NCI-H2081 treated with DMSO at 0.1 percent for 48 hours (cell line): ENCODE results near the gene ARID5B.

Experiments used
- DNase-seq: peaks from one replicate; lab custom pipeline; 2025; lab: John Stamatoyannopoulos, UW

Gene ARID5B

DNA sequence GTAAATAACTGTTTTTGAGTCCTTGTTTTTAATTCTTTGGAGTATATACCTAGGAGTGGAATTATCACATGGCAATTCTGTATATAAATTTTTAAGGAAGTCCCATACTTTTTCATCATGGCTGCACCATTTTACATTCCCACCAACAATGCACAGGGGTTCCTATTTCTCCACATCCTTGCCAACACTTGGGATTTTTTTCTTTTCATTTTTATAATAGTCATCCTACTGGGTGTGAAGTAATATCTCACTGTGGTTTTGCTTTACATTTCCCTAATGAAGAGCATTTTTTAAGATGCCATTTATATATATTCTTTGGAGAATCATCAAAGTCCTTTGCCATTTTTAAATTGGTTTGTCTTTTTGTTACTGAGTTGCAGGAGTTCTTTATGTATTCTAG is 89.7 kb downstream of the ARID5B start:
- no peak for DNase-seq

DNA sequence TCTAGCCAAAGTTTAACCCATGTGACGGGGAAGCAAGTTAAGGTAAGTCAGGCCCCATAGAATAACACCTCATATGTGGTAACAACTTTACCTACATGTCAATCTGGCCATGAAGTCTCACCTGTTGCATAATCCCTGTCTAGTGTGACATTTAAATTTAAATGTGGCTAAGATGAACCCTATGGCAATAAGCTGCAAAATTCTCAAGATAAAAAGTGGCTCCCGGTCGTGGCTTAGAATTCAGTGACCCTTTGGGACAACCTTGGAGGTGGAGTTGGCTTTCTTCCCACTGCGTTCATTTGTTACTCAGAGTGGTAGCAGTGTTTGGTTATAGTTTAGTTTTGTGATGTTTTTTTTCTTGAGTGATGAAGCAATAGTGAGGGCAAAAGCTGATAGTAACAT is 90.6 kb downstream of the ARID5B start:
- no peak for DNase-seq

DNA sequence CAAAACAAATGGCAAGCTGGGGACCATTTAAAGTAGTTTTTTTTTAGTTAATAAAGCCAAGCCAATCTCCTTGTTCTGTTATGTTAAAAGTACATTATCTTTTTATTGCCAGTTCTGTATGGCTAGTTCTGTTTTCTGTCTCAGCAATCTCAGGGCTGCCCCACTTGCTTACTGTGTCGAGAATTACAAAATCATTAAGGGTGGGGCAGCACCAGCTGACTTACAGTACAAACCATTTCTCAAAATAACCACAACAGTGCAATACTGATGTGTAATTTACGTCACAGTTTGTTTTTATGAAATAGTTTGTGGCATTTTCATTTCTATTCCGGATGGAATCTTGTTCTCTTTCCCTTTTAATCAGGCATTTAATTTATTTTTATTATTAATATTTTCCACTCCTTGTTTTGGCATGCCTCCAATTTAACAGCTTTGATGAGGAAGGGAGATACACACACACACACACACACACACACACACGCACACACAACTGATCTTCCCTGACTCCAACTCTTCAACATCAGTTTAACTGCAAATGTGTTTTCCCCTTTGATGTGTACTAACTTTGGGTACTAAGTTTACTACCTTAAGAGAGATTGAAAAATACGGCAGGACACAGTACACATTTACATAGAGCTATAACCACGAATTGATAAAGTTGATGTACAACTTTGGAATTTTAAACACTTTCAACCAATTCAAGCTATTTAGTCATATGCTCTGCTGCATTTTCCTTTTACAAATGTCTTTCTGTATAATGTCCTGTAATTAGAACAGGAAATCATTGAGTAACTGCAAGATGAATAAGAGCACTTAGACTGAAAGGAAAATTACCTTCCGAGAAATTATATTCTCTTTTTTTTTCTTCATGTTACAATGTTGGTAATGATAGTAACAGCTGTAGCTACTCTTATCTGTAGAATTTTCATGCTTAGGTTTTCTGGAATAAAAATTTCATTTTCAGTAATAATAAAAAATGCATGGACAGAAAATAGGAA is 91.5 kb downstream of the ARID5B start:
- DNase-seq = peak; percentile 8

DNA sequence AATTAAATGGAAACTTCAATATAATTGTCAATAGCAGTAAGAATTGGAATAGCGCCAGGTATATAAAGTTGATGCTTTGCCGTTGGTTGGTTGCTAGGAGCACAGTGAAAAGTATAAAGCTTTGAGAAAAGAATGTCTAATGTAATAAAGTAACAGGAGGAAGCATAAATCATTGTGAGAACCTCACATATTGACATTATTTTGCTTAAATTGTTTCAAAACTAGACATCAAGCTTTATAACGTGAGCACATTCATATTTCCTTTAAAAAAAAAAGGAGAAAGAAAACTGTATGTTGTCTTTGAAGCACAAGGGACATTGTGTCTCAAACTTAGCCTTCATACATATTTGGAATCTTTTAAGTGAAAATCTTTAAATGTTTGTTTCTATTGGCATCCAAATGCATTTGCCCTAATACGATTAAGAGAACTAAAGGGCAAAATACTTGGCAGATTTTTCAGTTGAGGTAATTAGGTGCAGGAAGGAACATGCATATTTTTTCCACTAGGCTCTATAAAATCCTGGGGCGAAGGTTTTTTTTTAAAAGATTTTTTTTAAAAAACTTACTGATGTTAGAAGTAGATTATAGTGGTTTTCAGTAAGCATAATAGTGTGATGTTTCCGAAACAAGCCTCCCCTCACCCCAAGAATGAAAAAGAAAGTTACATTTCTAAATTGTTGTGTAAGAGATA is 92.4 kb downstream of the ARID5B start:
- DNase-seq = no peak

DNA sequence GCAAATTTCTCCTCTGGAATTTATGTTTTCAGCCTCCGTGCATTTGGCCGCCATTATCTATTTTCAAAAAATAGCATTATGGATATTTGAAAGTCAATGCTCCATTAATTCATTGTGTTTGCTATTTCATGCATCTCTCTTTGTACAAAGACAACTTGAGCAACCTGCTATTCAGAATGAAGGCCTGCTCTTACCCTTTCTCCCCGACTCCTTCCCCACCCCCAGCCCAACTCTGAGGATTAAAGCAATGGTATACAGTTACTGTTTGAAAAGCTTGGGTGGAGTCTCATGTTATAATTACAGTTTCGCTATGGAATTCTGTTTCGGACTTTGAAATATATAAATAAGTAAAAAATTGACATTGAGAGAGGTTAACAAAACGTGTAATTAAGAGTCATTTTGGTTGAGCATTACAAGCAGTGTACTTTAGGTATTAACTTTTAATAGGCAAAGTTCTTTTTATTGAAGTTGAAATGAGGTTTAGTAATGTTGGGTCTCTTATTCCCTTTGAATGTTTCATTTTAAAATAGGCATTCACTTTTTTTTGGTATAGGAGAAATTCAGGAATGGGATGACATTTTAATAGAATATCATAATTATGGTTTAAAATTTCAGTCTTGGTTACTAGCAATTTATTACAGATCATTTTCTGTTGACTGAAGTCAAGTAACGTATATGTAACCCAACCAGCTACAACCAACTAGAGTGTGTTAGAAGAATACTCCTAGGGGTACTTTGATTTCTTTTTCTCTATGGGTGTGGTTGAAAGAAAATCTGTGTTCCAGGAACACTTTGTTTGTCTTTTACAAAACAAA is 93.1 kb downstream of the ARID5B start:
- no peak for DNase-seq

DNA sequence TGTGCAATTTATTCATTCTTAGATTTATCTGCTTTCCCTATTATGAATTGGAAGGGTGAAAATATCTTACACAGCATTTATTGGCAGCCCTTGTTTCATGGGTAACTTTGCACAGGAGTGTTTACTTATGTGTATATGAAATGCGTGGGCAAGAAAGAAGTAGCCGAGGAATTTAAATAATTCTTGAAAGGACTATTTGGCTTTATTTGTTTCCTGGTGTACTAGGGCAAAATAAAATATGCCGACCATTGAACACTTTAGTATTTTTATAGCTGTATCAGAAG is 93.7 kb downstream of the ARID5B start:
- no peak for DNase-seq

DNA sequence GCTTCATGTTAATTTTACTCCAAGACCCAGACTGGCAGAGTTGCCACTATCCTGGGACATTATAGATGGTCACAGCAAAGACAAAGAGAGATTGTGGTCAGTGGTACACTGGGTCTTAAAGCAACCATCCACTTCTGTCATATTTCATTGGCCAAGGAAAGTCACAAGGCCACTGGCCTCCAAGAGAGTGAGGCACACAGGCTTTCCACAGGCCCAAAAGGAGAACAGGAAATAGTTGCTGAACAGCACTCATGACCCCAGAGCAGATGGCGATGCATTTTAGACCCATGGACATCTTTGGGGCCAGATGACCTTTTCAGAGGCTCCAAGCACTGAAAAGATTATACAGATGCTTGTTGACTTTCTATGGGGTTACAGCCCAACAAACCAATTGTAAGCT is 97.4 kb downstream of the ARID5B start:
- no peak for DNase-seq

DNA sequence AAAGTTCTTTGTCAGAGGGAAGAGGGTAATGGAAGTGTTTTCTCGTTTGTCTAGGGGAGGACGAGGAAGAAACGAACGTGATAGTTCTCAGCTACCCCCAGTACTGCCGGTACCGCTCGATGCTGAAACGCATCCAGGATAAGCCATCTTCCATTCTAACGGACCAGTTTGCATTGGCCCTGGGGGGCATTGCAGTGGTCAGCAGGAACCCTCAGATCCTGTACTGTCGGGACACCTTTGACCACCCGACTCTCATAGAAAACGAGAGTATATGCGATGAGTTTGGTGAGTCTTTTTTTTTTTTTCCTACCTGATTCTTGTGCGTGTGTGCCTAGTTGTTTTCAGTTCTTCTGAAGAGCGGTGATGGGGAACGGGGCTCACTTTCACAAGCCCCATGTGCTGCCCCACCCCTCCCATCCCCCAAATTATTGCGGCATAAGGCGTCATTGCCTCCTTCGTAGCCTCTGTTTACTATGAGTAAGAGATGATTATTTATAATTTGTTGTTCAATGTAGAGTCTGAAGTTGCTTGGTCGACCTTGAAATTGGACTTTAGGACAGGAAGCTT is 98.6 kb downstream of the ARID5B start:
- no peak for DNase-seq

DNA sequence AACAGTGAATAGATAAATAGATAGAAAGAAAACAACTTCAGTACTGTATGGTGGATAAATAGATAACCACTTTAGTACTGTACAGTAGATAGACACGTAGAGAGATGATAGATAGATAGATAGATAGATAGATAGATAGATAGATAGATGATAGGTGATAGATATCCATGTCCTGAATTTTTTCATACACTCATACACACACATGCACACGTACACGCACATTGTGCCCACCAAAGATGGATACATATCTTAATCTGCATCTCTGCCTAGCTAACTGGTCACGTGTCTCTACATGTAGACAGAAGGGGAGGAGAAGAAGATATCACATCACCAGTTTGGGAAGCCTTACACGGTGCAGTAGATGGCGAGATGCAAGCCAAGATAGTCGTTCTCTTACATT is 99.2 kb downstream of the ARID5B start:
- no peak for DNase-seq

DNA sequence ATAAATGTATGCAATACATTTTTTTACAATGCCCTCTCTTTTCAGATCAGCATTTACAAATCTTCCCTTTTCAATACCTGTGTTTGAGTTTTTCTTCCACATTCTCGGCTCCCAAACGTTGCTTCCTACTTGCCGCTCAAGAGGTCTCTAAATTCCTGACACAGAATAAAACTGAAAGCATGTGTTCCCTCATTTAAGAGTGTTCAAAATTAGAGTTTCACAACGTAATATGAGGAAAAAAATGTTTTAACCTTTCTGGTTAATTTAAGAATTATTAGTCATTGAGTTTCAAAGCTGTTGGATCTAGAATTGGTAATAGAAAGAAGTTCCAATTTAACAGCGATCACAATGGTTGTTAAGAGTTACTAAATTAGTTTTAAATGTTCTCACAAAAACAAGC is 100.4 kb downstream of the ARID5B start:
- DNase-seq = no peak

DNA sequence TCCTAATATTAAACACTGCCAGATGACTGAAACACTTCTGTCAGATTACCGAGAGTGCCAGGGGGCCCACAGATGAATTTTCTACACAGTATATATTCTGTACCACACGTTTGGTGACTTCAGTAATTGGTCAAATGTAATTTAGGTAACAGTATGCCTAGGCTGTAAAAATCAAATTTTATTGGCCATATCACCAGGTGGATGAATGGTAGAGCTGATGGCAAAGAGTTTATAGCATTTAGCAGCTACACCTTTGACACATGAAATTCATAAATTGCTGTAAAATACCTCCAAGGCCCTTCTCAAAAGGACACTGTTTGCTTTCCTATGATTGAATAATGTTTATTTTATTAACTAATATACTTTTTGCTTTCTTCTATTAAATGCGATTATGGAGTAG is 101.3 kb downstream of the ARID5B start:
- DNase-seq = no peak

DNA sequence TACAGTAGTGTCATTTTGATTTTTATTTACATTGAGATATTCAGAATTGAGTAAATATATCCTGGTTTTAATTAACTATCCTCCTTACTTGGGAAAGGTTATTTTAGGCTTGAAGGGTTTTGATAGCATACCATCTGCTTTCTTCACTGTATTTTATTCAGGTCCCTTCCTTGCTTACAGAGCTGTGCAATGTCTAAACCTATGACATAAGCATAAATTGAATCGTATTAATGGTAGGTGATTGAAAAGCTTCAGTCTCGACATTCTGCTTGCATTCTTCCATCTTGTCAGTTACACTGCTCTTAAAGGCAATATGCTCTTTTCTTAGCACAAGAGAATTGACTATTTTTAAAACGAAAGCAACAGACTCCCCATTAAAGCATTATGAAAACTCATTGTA is 102.5 kb downstream of the ARID5B start:
- DNase-seq = no peak

DNA sequence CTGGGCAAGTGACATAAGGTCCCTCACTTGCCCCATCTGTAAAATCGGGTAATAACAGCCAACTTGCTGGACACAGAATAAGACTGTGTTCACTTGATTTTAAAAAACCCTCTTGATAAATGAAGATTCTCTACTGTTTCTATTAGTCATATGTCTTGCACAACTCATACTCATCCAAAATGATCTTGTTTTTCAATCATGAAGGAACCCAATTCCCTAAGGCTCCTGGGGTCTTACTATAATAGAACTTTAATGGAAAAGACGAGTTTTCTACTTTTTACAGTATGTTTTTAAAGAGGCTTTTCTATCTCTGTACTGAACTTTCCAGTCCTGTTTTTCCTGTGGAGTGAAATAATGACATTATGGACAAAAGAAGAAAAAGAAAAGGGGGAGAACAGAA is 103.8 kb downstream of the ARID5B start:
- DNase-seq = no peak

DNA sequence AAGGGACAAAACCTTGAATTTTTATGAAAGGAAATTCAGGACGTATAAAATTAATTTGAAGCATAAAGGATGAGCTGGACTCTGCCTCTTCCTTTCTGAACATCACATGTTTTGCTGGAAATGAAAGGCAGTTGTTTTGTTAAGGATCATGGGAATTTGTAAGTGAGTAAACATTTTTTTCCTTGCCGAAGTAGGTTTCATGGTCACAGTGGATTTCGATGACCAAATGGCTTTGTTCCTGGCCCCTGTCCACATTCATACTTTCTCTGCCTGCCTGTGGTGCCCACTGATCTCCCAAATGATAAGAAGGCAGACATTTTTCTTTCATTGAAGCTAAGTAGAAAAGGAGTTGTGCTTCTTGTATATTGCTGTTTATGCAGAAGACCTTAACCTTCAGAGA is 104.2 kb downstream of the ARID5B start:
- DNase-seq = no peak

DNA sequence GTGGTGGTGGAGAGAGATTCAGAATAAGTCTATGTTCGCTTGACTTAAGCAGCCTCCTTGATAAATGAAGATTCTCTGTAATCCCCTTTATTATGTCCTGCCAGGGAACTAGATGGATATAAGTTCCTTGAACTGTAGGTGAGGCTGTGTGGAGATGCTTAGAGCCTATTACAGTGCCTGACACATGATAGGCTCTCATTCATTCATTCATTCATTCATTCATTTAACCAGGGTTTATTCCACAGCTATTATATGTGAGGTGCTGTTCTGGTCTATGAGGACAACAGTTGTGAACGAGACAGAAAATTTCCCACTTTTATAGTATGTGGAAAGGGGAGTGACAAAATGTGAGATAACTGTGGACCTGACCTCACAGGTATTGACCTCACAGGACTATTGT is 105.6 kb downstream of the ARID5B start:
- no peak for DNase-seq

DNA sequence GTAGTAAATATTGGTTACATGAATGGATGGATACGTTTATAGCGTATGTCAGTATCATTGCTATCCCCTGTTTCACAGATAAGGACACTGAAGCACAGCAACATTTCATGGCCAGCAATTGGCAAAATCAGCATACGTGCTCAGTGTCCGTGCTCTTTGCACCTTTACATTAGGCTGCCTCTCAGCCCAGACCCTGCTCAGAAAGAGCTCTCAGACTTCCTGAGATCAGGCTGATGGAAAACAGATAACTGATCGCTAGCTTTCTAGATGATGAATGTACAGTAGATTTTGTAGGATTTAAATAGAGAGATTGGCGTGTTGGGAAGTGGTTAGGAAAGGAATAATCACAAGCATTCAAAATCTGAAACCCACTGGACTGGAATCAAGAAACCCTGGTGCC is 106.7 kb downstream of the ARID5B start:
- no peak for DNase-seq

DNA sequence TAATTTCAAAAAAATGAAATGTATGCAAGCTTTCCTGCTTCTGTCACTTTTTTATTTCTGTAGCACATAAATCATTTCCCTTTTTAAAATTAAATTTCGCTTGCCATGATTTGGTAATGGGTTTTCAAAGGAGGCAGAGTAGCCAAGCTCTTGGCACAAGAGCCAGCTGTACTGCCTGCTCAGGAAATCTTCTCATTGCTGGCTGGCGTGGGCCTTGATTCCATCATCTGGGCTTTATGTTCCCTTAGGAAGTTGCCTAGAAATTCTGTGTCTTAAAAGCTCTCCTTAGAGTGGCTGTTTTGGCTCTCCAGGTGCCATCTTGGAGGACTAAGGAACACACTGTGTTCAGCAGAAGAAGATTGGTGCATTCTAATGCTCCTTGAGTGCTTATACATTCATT is 107.4 kb downstream of the ARID5B start:
- no peak for DNase-seq

DNA sequence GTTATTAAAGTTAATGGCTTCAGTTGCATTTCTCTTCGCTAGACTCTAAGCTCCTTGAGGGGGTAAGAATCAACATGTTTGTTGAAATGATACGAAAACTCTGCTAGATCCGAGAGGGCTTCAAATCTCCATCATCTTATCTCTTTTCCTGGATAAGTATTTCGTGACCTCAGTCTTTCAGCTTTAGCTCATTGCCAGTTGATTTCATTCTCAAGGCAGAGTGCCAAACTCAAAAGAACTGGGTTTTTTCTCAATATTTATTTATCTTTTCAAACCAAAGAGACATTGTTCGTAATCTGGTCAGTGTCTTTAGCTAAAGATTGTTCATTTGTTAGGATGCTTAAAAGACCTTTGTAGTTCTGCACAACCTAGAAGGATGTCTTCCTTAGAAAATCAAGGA is 108.9 kb downstream of the ARID5B start:
- DNase-seq = no peak

DNA sequence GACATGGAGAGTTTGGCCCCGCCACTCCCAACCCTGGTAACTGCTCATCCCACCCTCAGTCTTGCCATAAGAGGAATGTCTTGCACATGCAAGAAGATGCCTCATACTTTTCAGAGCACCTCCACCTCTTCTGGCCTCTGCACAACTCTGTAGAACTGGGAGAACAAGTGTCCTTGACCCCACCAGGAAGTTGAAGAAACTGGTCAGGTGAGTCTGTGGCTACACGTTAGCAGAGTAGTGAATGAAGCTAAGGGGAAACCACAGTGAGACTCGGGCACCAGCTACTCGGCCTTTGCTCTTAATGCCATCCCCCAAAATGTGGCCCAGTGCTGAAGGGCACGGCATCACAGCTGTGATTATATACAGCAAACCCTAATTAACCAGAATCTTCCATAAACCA is 110.1 kb downstream of the ARID5B start:
- DNase-seq = no peak

DNA sequence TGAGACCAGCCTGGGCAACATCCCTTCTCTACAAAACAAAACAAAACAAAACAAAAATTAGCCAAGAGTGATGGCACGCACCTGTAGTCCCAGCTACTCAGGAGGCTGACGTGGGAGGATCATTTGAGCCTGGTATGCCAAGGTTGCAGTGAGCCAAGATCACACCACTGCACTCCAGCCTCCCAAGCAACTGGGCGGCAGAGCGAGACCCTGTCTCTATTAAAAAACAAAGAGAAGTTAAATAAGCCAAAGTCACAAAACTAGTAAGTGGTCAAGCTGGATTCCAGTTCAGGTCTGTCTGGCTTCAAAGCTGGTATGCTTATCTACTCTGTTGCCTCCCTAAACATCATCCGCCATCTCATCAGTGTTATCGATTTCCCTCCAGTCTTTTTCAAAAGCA is 110.8 kb downstream of the ARID5B start:
- no peak for DNase-seq

DNA sequence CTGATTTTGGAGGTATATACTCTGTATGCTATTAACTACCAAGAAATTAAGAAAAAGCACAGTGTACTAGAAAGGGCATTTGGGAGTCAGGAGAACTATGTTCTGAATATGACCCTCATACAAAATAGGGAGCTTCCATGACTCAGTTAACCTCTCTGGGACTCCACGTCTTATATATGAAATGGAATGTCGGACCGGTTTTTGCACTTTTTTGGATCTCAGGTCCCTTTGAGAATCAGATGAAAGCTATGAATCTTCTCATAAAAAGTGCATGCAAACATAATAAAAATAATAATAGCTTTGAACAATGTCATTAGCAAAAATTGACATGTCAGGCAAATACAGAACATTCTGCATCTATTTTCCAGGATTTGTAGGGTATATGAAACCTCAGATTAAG is 113.0 kb downstream of the ARID5B start:
- no peak for DNase-seq

DNA sequence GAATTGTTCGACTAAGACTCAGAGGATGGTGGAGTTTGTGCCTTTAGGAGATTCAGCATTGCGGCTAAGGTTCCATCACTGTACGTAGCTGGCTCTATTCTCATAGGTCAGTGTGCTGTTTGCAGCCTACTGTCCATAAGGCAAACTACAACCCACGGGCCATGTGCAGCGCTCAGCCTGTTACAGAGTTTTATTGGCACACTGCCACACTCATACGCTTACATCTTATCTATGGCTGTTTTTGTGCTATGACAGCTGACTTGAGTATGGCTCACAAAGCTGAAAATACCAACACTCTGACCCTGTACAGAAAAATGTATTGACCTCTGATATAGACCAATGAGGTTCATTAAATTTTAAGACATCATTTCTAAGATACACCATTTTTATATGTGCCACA is 114.5 kb downstream of the ARID5B start:
- no peak for DNase-seq
